IPS-20b (cell line): ENCODE measurements around the gene ROBO4.

Source experiments
- H3K27ac ChIP-seq: one replicate; pipeline ENCODE4 v1.5.1; 2013; ENCODE audit warnings: low read length
- H3K27me3 ChIP-seq: 2 replicates; pipeline ENCODE4 v1.6.1; 2013; ENCODE audit warnings: mild to moderate bottlenecking, low read length, inconsistent platforms; ENCODE audit not compliant: insufficient read depth
- H3K36me3 ChIP-seq: 2 replicates; pipeline ENCODE4 v1.6.1; 2013; ENCODE audit warnings: low read depth, mild to moderate bottlenecking, inconsistent platforms, low read length, moderate library complexity; ENCODE audit not compliant: insufficient read depth
- H3K4me1 ChIP-seq: 2 replicates; pipeline ENCODE4 v1.6.1; 2013; ENCODE audit warnings: mild to moderate bottlenecking, control low read depth, inconsistent platforms, low read length, moderate library complexity; ENCODE audit not compliant: insufficient read depth
- H3K4me3 ChIP-seq: 2 replicates; pipeline ENCODE4 v1.5.1; 2013; ENCODE audit warnings: mild to moderate bottlenecking, low read length, inconsistent platforms
- H3K9ac ChIP-seq: 2 replicates; pipeline ENCODE4 v1.6.1; 2013; ENCODE audit warnings: low read depth, mild to moderate bottlenecking, inconsistent platforms, low read length, moderate library complexity
- H3K9me3 ChIP-seq: 2 replicates; pipeline ENCODE4 v1.6.1; 2013; ENCODE audit warnings: mild to moderate bottlenecking, low read depth, low read length, inconsistent platforms; ENCODE audit not compliant: insufficient read depth

ROBO4 gene

DNA sequence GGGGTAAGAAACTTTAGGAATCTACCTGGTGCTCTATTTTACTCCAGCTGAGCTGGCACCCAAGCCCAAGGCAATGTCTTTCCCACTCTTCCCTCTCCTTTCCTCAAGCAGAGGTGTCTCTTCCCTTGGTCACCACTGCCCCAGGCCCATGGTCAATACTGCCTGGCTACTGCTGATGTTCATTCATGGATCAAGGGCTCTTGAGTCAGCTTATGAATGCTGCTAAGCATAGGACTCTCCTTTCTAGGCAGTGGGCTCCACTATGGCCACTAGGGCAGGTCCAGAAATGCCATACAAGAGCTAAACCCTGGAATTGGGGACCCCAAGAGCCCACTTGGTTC is 18.7 kb upstream of the ROBO4 start:
- H3K4me3 ChIP-seq = no peak overlapping the region
- no peaks in the 10 kb centered on the region for H3K36me3 ChIP-seq
- H3K9ac ChIP-seq = no peak overlapping the region
- 0 out of 2 replicates have a peak, but pooled peaks cover 5% of the 10 kb centered on the region for H3K9me3 ChIP-seq
- H3K4me1 ChIP-seq = no peaks in the 10 kb centered on the region
- H3K27ac ChIP-seq = no peak overlapping the region
- H3K27me3 ChIP-seq = peaks cover 43% of the 10 kb centered on the region

DNA sequence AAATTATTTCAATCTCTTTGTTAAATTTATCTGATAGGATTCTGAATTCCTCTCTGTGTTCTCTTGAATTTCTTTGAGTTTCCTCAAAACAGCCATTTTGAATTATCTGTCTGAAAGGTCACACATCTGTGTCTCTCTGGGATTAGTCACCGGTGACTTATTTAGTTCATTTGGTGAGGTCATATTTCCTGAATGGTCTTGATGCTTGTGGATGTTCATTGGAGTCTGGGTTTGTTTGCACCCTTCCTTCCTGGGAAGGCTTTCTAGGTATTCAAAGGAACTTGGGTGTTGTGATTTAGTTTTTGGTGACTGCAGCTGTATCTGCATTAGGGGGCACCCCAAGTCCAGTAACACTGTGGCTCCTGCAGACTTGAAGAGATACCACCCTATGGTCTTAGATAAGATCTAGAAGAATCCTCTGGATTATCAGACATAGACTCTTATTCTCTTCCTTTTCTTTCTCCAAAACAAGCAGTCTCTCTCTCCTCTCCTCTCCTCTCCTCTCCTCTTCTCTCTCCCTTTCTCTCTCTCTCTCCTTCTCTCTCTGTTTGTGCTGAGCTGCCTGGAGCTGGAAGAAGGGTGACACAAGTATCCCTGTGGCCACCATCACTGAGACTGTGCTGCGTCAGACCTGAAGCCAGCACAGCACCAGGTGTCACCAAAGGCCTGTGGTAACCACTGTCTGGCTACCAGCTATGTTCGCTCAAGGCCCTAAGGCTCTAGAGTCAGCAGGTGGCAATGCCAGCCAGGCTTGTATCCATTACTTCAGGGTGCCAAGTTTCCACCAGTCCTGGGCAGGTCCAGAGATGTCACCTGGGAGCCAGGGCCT is 18.1 kb upstream of the ROBO4 start:
- Histone ChIP-seq H3K36me3 (no peaks in the 10 kb centered on the region), H3K9me3 (0 out of 2 replicates have a peak, but pooled peaks cover 6% of the 10 kb centered on the region), H3K4me3 (no peak overlapping the region), H3K27ac (no peak overlapping the region), H3K4me1 (no peaks in the 10 kb centered on the region), H3K9ac (no peak overlapping the region), H3K27me3 (peaks cover 37% of the 10 kb centered on the region)

DNA sequence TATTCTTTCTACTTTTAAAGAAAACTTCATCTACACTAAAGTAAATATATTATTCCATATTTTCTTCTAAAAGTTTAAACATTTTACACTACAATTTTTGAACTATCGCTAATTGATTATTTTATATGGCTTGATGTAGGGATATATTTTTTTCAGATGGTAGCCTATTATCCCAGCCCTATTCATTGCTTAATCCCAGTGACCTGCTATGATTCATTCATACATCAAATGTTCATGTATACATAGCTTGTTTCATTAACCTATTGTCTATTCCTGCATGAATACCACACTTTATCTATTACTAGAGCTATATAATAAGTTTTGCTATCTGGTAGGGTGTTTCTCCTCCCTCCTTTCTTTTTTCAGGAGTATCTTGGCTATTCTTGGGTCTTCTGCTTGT is 5.0 kb upstream of the ROBO4 start:
- H3K4me1 ChIP-seq = peaks cover 8% of the 10 kb centered on the region

DNA sequence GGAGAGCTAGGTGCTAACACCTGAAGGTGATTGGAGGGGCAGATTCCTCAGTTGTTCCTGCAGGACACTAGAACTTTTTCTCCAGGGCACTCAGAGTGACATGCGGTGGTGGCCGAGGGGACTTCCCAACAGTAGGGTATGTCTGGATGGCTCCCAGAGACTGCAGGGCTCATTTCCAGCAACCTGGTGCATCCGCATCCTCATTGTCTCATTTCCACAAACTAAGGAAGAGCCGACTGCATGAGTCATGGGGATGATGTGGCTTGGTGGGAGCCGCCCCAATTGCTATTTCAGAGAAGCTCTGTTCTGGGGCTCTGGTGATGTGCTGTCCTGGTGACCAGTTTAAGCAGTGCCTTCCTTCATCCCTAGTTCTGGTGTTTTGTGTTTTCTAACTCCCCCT is 2.8 kb upstream of the ROBO4 start:
- H3K4me1 ChIP-seq = peaks cover 8% of the 10 kb centered on the region
- H3K9ac ChIP-seq = no peak overlapping the region
- H3K27me3 ChIP-seq = peaks cover 21% of the 10 kb centered on the region
- no peak overlapping the region for H3K4me3 ChIP-seq
- no peaks in the 10 kb centered on the region for H3K36me3 ChIP-seq
- no peaks in the 10 kb centered on the region; the same call in 1 of the 2 replicates for H3K9me3 ChIP-seq
- H3K27ac ChIP-seq = no peak overlapping the region

More for the DNA sequence above, 5.0 kb upstream of the ROBO4 start:
- Histone ChIP-seq H3K9ac (no peak overlapping the region), H3K9me3 (no peaks in the 10 kb centered on the region; the same call in 1 of the 2 replicates), H3K36me3 (no peaks in the 10 kb centered on the region), H3K27me3 (peaks cover 21% of the 10 kb centered on the region), H3K27ac (no peak overlapping the region), H3K4me3 (no peak overlapping the region)

DNA sequence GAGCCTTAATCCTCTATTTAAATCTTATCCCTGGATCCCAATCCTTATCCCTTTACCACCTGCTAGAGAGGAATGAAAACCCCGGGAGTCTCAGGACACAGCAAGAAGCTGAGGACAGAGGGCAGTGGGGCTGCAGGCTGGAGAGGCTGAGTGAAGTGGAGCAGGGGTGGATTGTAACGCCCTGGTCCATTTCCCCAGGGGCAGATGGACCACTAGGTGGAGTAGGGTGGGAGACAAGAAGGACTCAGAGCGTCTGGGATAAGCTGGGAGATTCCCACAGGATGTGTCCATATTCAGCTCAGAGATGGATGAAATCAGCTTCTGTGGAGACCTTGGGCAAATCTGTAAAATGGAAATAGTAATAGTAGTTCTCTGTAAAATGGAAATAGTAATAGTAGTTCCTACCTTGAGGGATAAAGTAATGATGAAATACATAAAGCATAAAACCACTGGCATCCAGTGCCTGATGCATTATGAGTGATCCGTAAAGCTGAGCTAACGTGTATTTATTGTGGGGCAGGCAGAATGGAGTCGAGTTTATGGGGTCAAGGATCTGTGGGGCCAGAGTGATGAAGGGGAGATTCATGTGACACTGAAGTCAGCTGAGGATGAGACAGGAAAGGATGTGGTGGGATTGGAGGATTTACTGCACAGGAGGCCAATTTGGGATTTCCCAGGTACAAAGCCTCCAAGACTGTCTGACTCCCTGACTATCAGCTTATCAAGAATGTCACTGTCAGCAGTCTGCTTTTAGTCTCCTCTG is 1.9 kb upstream of the ROBO4 start:
- no peak overlapping the region for H3K27ac ChIP-seq

DNA sequence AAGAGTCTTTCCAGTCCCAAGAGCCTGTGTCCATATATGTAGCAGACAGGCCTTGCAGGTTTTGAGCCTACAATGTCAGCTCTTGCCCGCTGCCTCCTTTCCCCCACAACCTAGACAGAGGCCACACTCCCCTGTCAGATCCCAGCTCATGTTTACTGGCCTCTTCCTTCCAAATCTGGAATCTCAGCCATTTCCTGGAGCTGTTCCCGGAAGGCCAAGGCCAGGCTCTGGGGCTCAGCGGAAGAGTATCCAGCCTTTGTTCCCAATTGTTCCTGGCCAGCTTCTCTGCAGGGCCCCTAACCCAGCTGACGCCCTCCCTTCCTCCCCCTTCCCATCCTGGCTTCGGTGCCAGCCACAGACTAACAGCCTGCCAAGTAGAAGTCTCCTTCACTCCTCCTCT is 1.0 kb upstream of the ROBO4 start:
- Histone ChIP-seq H3K4me3 (no peak overlapping the region), H3K27me3 (peaks cover 21% of the 10 kb centered on the region), H3K36me3 (no peaks in the 10 kb centered on the region), H3K27ac (no peak overlapping the region), H3K9ac (no peak overlapping the region), H3K4me1 (peaks cover 8% of the 10 kb centered on the region), H3K9me3 (no peaks in the 10 kb centered on the region)

More for the DNA sequence above, 1.9 kb upstream of the ROBO4 start:
- H3K27me3 ChIP-seq = peaks cover 21% of the 10 kb centered on the region
- H3K4me1 ChIP-seq = peaks cover 8% of the 10 kb centered on the region
- no peak overlapping the region for H3K4me3 ChIP-seq
- H3K9ac ChIP-seq = no peak overlapping the region
- no peaks in the 10 kb centered on the region for H3K9me3 ChIP-seq
- no peaks in the 10 kb centered on the region for H3K36me3 ChIP-seq

DNA sequence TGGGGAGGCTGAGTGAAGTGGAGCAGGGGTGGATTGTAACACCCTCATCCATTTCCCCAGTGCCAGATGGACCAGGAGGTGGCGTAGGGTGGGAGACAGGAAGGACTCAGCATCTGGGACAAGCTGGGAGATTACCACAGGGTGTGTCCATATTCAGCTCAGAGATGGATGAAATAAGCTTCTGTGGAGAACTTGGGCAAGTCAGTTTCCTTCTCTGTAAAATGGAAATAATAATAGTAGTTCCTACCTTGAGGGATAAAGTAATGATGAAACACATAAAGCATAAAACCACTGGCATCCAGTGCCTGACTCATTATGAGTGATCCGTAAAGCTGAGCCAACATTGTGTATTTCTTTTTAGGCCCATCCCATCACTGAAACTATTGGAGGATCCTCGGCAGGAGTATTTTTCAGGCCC is 607 bp upstream of the ROBO4 start:
- Histone ChIP-seq H3K9ac (no peak overlapping the region), H3K36me3 (no peaks in the 10 kb centered on the region), H3K27me3 (peaks cover 22% of the 10 kb centered on the region), H3K27ac (no peak overlapping the region), H3K9me3 (no peaks in the 10 kb centered on the region), H3K4me3 (no peak overlapping the region), H3K4me1 (peaks cover 8% of the 10 kb centered on the region)

DNA sequence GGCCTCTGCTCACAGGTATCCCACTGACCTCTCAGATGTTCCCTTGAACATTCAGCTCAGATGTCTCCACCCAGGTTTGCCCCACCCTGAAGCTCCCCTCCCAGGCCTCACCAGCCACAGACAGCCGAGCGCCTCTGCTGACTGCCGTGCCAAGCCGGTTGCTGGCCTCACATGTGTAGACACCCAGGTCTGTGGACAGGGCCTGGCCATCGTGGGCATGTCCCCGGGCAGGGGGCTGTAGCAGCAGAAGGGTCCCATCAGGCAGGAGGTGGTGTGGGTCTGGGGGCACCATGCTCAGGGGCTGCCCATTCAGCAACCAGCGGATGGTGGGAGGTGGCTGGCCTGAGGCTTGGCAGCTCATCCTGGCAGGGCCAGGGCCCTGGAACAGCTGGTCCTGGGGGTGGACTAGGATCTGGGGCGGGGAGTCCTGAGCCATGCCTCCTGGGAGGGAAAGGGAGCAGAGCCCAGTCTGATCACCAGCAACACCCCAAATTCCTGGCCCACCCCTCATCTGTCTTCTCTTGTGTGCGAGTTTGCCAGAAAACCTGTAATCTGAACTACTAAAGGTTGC is 759 bp downstream of the ROBO4 start:
- H3K9me3 ChIP-seq = no peaks in the 10 kb centered on the region
- no peak overlapping the region for H3K9ac ChIP-seq
- peaks cover 8% of the 10 kb centered on the region for H3K4me1 ChIP-seq
- no peak overlapping the region for H3K27ac ChIP-seq
- no peaks in the 10 kb centered on the region for H3K36me3 ChIP-seq
- H3K4me3 ChIP-seq = no peak overlapping the region
- peaks cover 27% of the 10 kb centered on the region for H3K27me3 ChIP-seq

DNA sequence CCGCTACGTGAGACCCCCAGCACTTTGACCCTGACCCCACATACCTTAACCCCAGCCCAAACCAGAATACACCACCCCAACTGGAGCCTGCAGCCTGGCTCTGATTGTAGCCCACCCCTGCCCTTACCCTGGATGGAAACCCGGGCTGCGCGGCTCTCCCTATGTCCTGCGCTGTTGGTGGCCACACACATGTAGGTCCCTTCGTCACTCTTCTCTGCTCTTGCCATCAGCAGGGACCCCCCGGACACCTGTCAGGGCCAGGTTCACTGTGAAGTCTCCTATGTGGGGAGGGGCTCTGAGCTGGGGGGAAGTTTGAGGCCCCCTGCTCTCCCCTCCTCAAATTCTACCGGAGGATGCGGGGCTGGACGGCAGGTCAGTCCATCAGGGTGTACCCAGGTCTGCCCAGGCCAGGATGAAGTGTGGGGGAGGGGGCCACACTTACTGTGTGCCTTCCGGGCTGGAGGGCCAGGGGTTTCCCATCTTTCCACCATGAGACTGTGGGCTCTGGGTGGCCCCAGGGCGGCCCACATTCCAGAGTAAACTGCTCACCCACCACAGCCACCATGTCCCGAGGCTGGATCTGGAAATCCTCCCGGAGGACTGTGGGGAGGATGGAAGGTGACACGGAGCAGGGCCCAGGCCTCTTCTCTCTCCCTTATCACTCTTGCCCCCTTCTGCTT is 1.5 kb downstream of the ROBO4 start:
- Histone ChIP-seq H3K9ac (no peak overlapping the region), H3K27ac (no peak overlapping the region), H3K4me1 (peaks cover 8% of the 10 kb centered on the region)

DNA sequence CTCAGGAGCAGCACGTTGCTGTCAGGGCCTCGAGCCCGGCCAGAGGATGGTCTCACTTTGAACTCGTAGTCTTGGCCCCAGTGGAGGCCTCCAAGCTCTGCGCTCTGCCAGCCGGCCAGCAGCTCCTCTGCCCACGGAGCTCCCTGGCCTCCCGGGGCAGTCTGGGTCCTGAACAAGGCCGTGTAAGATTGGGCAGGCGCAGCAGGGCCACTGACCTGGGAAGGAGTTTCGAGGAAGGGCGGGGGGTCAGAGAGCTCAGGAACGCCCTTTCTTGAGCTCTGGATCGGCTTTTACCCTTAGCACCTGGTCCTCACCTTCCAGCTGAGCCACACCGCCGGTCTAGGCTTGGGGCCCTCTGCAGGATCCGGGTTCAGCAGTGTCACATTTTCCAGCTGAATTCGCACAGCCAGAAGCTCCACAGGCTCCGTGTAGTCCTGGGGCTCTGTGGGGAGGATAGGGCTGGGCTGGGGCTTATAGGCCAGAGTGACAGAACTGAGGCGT is 2.1 kb downstream of the ROBO4 start:
- H3K9me3 ChIP-seq = no peaks in the 10 kb centered on the region
- peaks cover 15% of the 10 kb centered on the region for H3K27me3 ChIP-seq
- no peak overlapping the region for H3K27ac ChIP-seq
- no peak overlapping the region for H3K9ac ChIP-seq
- peaks cover 8% of the 10 kb centered on the region for H3K4me1 ChIP-seq
- H3K4me3 ChIP-seq = no peak overlapping the region
- H3K36me3 ChIP-seq = no peaks in the 10 kb centered on the region

More for the DNA sequence above, 1.5 kb downstream of the ROBO4 start:
- peaks cover 22% of the 10 kb centered on the region for H3K27me3 ChIP-seq
- no peaks in the 10 kb centered on the region for H3K36me3 ChIP-seq
- H3K9me3 ChIP-seq = no peaks in the 10 kb centered on the region
- no peak overlapping the region for H3K4me3 ChIP-seq
